HG03520 (cell line): ENCODE data around the gene IZUMO2.

ENCODE experiments used
- ATAC-seq: cut with Tn5 transposase; IDR thresholded peaks from one replicate; pipeline ENCODE4 v1.9.1; 2021; ENCODE audit warnings: mild to moderate bottlenecking, moderate library complexity; ENCODE audit not compliant: unreplicated experiment

Gene IZUMO2

GRCh38 chr19:50162988-50163387 lies at the start of gene IZUMO2:
TSS of gene IZUMO2 (minus strand) at chr19:50163281. CDS start at chr19:50163194, 87 bp downstream.
- no peak for ATAC-seq

DNA sequence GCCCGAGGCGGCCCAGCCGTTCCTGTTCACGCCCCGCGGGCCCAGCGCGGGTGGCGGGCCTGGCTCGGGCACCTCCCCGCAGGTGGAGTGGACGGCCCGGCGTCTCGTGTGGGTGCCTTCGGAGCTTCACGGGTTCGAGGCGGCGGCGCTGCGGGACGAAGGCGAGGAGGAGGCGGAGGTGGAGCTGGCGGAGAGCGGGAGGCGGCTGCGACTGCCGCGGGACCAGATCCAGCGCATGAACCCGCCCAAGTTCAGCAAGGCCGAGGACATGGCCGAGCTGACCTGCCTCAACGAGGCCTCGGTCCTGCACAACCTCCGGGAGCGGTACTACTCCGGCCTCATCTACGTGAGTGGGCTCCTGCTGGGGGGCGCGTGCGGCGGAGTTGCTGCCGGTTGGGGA lies 47.3 kb upstream of the IZUMO2 start:
- ATAC-seq: no peak

- no peak for ATAC-seq
Observed at GRCh38 chr19:50209131-50209530, 46.0 kb upstream of the IZUMO2 start.

- no peak for ATAC-seq
Observed at GRCh38 chr19:50207730-50208129, 44.6 kb upstream of the IZUMO2 start.

GRCh38 chr19:50206191-50206590 lies 43.1 kb upstream of the IZUMO2 start:
- no peak for ATAC-seq

DNA sequence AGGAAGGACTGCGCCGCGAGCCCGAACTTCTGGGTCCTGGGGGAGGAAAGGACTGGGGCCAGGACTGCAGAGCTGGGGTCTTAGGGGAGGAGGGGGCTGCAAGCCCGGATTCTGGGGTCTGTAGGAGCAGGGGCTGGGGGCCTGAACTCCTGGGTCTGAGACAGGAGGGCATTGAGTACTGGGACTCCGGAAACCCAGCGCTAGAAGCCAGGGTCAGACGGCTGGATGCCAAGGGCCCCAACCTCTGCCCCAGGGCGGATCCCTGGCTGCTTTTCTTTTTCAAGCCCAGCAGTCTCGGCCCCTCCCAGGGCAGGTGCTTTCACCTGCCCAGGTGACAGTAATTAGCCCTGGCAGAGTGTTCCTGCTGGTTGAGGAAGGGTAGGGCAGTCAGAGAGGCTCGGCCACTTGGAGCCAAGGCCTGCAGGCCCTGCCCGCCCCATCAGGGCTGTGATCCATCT lies 42.6 kb upstream of the IZUMO2 start:
- ATAC-seq: no peak

- ATAC-seq: no peak
Observed at GRCh38 chr19:50204811-50205675, 42.0 kb upstream of the IZUMO2 start.

GRCh38 chr19:50204081-50204428 lies 41.0 kb upstream of the IZUMO2 start:
- ATAC-seq: no peak

DNA sequence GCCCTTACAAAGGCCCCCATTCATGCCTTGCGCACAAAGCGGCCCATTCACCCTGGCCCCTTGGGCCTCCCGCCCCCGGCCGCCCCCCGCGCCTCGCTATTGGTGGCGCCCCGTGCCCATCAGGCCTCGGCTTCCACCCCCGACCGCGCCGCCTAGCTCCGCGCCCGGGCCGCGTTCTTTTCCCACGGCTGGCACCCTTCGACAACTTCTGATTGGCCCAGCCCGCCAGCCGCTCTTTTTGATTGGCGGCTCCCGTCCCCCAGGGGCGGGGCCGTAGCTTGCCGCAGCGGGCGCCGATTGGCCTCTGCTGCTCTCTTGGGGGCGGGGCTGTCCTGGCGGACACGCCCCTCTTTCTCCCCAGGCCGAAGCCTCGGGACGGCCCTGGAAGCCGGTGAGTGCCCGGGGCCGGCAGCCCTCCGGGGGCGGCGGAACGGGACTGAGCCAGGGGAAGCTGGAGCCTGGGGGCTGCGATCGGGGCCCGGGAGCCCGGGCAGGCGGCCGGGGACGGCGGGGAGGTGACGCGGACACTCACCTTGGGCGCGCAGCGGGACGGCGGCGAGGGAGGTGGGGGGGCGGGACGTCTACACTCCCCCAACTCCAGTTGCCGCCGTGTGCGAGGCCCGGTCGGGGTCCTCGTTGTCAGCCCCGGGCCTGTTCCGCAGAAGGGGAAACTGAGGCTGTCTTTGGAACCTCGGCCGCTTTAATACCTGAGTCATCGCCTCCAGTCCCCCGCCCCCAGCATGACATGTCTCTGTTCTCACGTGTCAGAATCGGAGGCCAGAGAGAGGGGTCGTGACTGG lies 40.4 kb upstream of the IZUMO2 start, which contains the start of gene MYH14:
MYH14 (plus strand) TSS at position 342 of the 800 bp plus-strand sequence. CDS start 6,744 bp downstream, outside the sequence.
- no peak for ATAC-seq

- ATAC-seq: no peak
Observed at GRCh38 chr19:50202962-50203280, 39.8 kb upstream of the IZUMO2 start.

GRCh38 chr19:50202386-50202785 lies 39.3 kb upstream of the IZUMO2 start:
- no peak for ATAC-seq

DNA sequence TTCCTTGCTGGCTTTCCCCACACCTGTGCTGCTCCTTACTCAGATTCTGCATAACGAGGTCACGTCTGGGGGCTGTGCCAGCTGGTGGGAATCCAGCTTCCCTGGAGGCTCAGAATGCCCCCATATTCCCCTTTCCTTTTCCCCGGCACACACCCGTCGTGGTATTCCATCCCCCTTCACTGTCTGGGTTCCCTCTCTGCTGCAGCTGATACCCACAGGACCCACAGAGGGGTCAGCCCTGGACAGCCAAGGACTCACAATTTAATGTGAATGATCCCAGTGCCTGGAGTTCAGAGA lies 36.1 kb upstream of the IZUMO2 start:
- no peak for ATAC-seq

GRCh38 chr19:50198431-50199258 lies 35.6 kb upstream of the IZUMO2 start:
- ATAC-seq: no peak

GRCh38 chr19:50197348-50197747 lies 34.3 kb upstream of the IZUMO2 start:
- ATAC-seq: no peak

GRCh38 chr19:50196322-50196932 lies 33.3 kb upstream of the IZUMO2 start:
- ATAC-seq: no peak

DNA sequence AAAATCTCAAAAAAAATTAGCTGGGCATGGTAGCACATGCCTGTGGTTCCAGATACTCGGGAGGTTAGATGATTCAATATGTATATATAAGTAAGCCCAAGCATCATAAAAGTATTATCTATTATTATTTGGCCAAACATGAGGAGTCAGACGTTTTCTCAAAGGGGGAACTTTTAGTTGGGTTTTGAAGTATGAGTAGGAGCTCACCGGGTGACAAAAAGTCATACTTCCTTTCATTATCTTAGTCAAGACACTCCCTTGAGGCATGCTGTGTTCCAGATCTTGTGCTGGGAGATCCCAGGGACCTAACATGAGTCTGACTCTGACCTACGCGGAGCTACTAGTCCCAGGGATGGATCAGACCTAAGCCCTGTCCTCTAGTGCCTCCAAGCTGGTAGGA lies 32.1 kb upstream of the IZUMO2 start:
- no peak for ATAC-seq

- ATAC-seq: no peak
Observed at GRCh38 chr19:50192463-50193211, 29.6 kb upstream of the IZUMO2 start.

- ATAC-seq: no peak
Observed at GRCh38 chr19:50191216-50191615, 28.1 kb upstream of the IZUMO2 start.

- ATAC-seq: no peak
Observed at GRCh38 chr19:50190439-50190891, 27.4 kb upstream of the IZUMO2 start.

DNA sequence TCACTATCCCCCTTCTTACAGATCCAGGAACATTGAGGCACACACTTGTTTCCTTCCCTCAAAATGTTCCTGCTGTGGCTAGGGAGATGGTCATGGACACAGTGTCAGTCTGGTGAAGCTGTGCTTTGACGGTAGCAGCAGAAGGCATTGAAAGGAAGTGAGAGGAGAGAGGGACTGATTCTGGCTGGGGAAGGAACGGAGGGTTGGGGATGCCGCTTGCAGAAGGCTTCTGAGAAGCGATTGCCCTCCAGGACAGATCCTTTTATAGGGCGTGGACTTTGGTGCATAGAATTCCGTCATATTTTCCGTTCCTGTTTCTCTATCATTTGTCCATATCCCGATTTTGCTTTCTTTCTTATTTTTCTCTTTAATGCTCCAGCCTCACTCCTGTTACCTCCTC lies 26.2 kb upstream of the IZUMO2 start:
- ATAC-seq: no peak
